A549 (cell line): ENCODE results near the gene DYNLT4. TPM values are rescaled to one million over a fixed set of nuclear protein-coding genes. Genes with fewer than 3 reads are reported as not detected.
A peak's percentile ranks its signal among the peaks of the same experiment; 100 is the strongest.

Experiments
- ATAC-seq, 2 experiments: fragments of 200-7000 bp in 1 of 2; fragments of >200 bp in 1 of 2; cut with Nextera tagmentation in 1 of 2; cut with Tn5 transposase in 1 of 2; 3 replicates each; pipeline versions ENCODE4 v1.8.0 to v1.9.1; 2018 to 2020; ENCODE audit warnings: mild to moderate bottlenecking in 1 of 2, moderate library complexity in 1 of 2
- CTCF ChIA-PET: fragments of 300-600 bp; sonication (Branson Sonifier 250); formaldehyde crosslinking; extraction: SDS; loops from one replicate; lab custom pipeline; 2021; ENCODE audit warnings: antibody characterized with exemption, inconsistent platforms; lab: Yijun Ruan, JAX
- POLR2A ChIA-PET: fragments of 350-600 bp; formaldehyde crosslinking; extraction: SDS; loops from one replicate; lab custom pipeline; 2021; ENCODE audit warnings: antibody characterized with exemption, inconsistent platforms; lab: Yijun Ruan, JAX
- DNase-seq, 2 experiments: peaks; one replicate each; pipeline versions ENCODE4 v3.0.0 to v3.0.0-alpha.2; 2011 to 2016; ENCODE audit warnings: low read depth in 1 of 2, low spot score in 1 of 2
- FAIRE-seq: peaks from 2 replicates; lab custom pipeline; 2011; peaks lifted over from hg19 to GRCh38; lab: Jason Lieb, UNC
- H3K27ac ChIP-seq, 2 experiments: fragments of >200 bp; sonication (Bioruptor Twin); formaldehyde crosslinking; 3 replicates each; pipeline ENCODE4 v1.5.1; 2016 to 2017
- H3K4me1 ChIP-seq: fragments of >200 bp; sonication (Bioruptor Twin); formaldehyde crosslinking; 3 replicates; pipeline ENCODE4 v1.6.1; 2016
- H3K4me2 ChIP-seq: fragments of >200 bp; sonication (Bioruptor Twin); formaldehyde crosslinking; 3 replicates; pipeline ENCODE4 v1.6.1; 2016
- H3K4me3 ChIP-seq: fragments of >200 bp; sonication (Bioruptor Twin); formaldehyde crosslinking; 3 replicates; pipeline ENCODE4 v1.5.1; 2016
- H3K9me3 ChIP-seq: fragments of >200 bp; sonication (Bioruptor Twin); formaldehyde crosslinking; 3 replicates; pipeline ENCODE4 v1.6.1; 2016
- CHD4 ChIP-seq: fragments of 200-600 bp; sonication (generic); IDR thresholded peaks from 2 replicates; pipeline ENCODE4 v1.6.1; 2016; ENCODE audit warnings: antibody characterized with exemption, mild to moderate bottlenecking, borderline replicate concordance
- EHF ChIP-seq: fragments of 250-450 bp; sonication (Bioruptor Pico); IDR thresholded peaks from 2 replicates; pipeline ENCODE4 v1.5.0; 2020; ENCODE audit warnings: mild to moderate bottlenecking
- EP300 ChIP-seq, 2 experiments: fragments of >200 bp; sonication (Bioruptor Twin); formaldehyde crosslinking; IDR thresholded peaks; 2 replicates in 1 of 2; 3 replicates in 1 of 2; pipeline ENCODE4 v1.6.1; 2016 to 2017
- ESRRA ChIP-seq: fragments of 150-350 bp; IDR thresholded peaks from 2 replicates; pipeline ENCODE4 v1.6.1; 2014; ENCODE audit warnings: mild to moderate bottlenecking, low read length, borderline replicate concordance
- FOSB ChIP-seq: fragments of 250-450 bp; sonication (Bioruptor Pico); IDR thresholded peaks from 2 replicates; pipeline ENCODE4 v1.5.0; 2020; ENCODE audit warnings: mild to moderate bottlenecking, moderate library complexity
- FOSL2 ChIP-seq, 2 experiments: fragments of 450-650 bp in 1 of 2; fragments of >200 bp in 1 of 2; sonication (Bioruptor Twin) in 1 of 2; formaldehyde crosslinking; IDR thresholded peaks; 2 replicates each; pipeline versions ENCODE4 v1.5.0 to v1.6.1; 2016 to 2020; ENCODE audit warnings: mild to moderate bottlenecking in 1 of 2, moderate library complexity in 1 of 2
- HES2 ChIP-seq: fragments of >200 bp; sonication (Bioruptor Twin); formaldehyde crosslinking; IDR thresholded peaks from 2 replicates; pipeline ENCODE4 v1.6.1; 2016
- HEYL ChIP-seq: fragments of 250-450 bp; sonication (Bioruptor Pico); IDR thresholded peaks from 2 replicates; pipeline ENCODE4 v1.8.0; 2021; ENCODE audit warnings: mild to moderate bottlenecking, moderate library complexity
- HOXB13 ChIP-seq: fragments of 250-450 bp; sonication (Bioruptor Pico); IDR thresholded peaks from 2 replicates; pipeline ENCODE4 v1.5.0; 2020; ENCODE audit warnings: low read depth, mild to moderate bottlenecking, moderate library complexity
- HOXB5 ChIP-seq: fragments of 250-450 bp; sonication (Bioruptor Pico); IDR thresholded peaks from 2 replicates; pipeline ENCODE4 v1.5.0; 2020; ENCODE audit warnings: mild to moderate bottlenecking, moderate library complexity
- KDM1A ChIP-seq: fragments of 200-600 bp; sonication (generic); IDR thresholded peaks from 2 replicates; pipeline ENCODE4 v1.6.1; 2016; ENCODE audit warnings: low read depth, mild to moderate bottlenecking
- MYC ChIP-seq: IDR thresholded peaks from 2 replicates; pipeline ENCODE4 v1.6.1; 2012; ENCODE audit warnings: mild to moderate bottlenecking, inconsistent platforms, low read length, improper control_type of control experiment, borderline replicate concordance
- NPAS2 ChIP-seq: fragments of 250-450 bp; sonication (Bioruptor Pico); IDR thresholded peaks from 2 replicates; pipeline ENCODE4 v1.8.0; 2022; ENCODE audit warnings: mild to moderate bottlenecking, moderate library complexity, borderline replicate concordance
- PHF8 ChIP-seq: fragments of 200-600 bp; sonication (generic); IDR thresholded peaks from 2 replicates; pipeline ENCODE4 v1.6.1; 2016; ENCODE audit warnings: low read depth, mild to moderate bottlenecking, antibody characterized with exemption, moderate library complexity, borderline replicate concordance
- POLR2A ChIP-seq: IDR thresholded peaks from 2 replicates; pipeline ENCODE4 v1.6.1; 2012; ENCODE audit warnings: mild to moderate bottlenecking, low read length
- POLR2AphosphoS2 ChIP-seq: conservative IDR thresholded peaks from 2 replicates; pipeline ENCODE4 v1.6.1; 2012; ENCODE audit warnings: low read length, improper control_type of control experiment, inconsistent platforms
- RAD21 ChIP-seq, 2 experiments: fragments of >200 bp in 1 of 2; sonication (Bioruptor Twin) in 1 of 2; formaldehyde crosslinking in 1 of 2; IDR thresholded peaks in 1 of 2; conservative IDR thresholded peaks in 1 of 2; 2 replicates in 1 of 2; 3 replicates in 1 of 2; pipeline ENCODE4 v1.6.1; 2012 to 2018; ENCODE audit warnings: inconsistent platforms in 1 of 2
- RARB ChIP-seq: fragments of 250-450 bp; sonication (Bioruptor Pico); IDR thresholded peaks from 2 replicates; pipeline ENCODE4 v1.8.0; 2021; ENCODE audit warnings: mild to moderate bottlenecking, moderate library complexity
- RCOR1 ChIP-seq: fragments of 150-350 bp; IDR thresholded peaks from 2 replicates; pipeline ENCODE4 v1.6.1; 2014; ENCODE audit warnings: antibody characterized with exemption, low read length, low read depth
- RFX5 ChIP-seq: fragments of 450-650 bp; IDR thresholded peaks from 2 replicates; pipeline ENCODE4 v1.7.1; 2014; ENCODE audit warnings: antibody characterized with exemption, mild to moderate bottlenecking, moderate library complexity
- RNF2 ChIP-seq: fragments of 200-600 bp; sonication (generic); IDR thresholded peaks from 2 replicates; pipeline ENCODE4 v1.6.1; 2016; ENCODE audit warnings: low read depth, mild to moderate bottlenecking, antibody characterized with exemption, moderate library complexity, borderline replicate concordance
- SREBF2 ChIP-seq: fragments of 450-650 bp; IDR thresholded peaks from 2 replicates; pipeline ENCODE4 v1.6.1; 2014; ENCODE audit warnings: mild to moderate bottlenecking, moderate library complexity
- TFCP2L1 ChIP-seq: fragments of 250-450 bp; sonication (Bioruptor Pico); IDR thresholded peaks from 2 replicates; pipeline ENCODE4 v1.5.0; 2021; ENCODE audit warnings: mild to moderate bottlenecking
- TP53 ChIP-seq: fragments of 250-450 bp; sonication (Bioruptor Pico); IDR thresholded peaks from 2 replicates; pipeline ENCODE4 v1.5.0; 2021; ENCODE audit warnings: mild to moderate bottlenecking, moderate library complexity
- ZC3H11A ChIP-seq: fragments of 450-650 bp; IDR thresholded peaks from 2 replicates; pipeline ENCODE4 v1.6.1; 2014; ENCODE audit warnings: antibody characterized with exemption, mild to moderate bottlenecking
- ZSCAN20 ChIP-seq: fragments of 250-450 bp; sonication (Bioruptor Pico); IDR thresholded peaks from 2 replicates; pipeline ENCODE4 v1.8.0; 2022; ENCODE audit warnings: mild to moderate bottlenecking, moderate library complexity
- WGBS: methylation state at CpG from one replicate; pipeline ENCODE4 v1.1.6; 2017; ENCODE audit errors: missing lambda C conversion rate; 5-methylcytosine and 5-hydroxymethylcytosine counted together
- polyA plus RNA-seq, 4 experiments: library from polyadenylated mRNA; depleted of rRNA in 3 of 4; stranded (reverse); fragments of >200 nt; fragmentation: RNase III in 1 of 4; extraction: RNeasy Plus Mini Kit Qiagen cat#74134 plus additional on column Dnase treatment in 1 of 4; gene quantifications; 2 replicates in 3 of 4; 3 replicates in 1 of 4; pipeline ENCODE4 v1.2.3, GENCODE V29; 2011 to 2017
- TF ChIP-seq, protein P1 (sequence below): fragments of 150-350 bp; IDR thresholded peaks from 2 replicates; pipeline ENCODE4 v1.6.1; 2014; ENCODE audit warnings: low read depth, mild to moderate bottlenecking, low read length
- TF ChIP-seq, protein P2 (sequence below): fragments of 250-450 bp; sonication (Bioruptor Pico); IDR thresholded peaks from 2 replicates; pipeline ENCODE4 v1.5.0; 2021; ENCODE audit warnings: mild to moderate bottlenecking, moderate library complexity, borderline replicate concordance
- TF ChIP-seq, protein P3 (sequence below): IDR thresholded peaks from 2 replicates; pipeline ENCODE4 v1.6.1; 2012; ENCODE audit warnings: low read depth, borderline replicate concordance
- TF ChIP-seq, protein P4 (sequence below): fragments of 450-650 bp; IDR thresholded peaks from 2 replicates; pipeline ENCODE4 v1.6.1; 2014; ENCODE audit warnings: antibody characterized with exemption
- TF ChIP-seq, protein P5 (sequence below): IDR thresholded peaks from 2 replicates; pipeline ENCODE4 v1.6.1; 2012

DYNLT4 gene
- polyA plus RNA-seq, 2 of the 4 experiments (the other 2 are of a cell fraction): 0.12 to 0.21 TPM

DNA sequence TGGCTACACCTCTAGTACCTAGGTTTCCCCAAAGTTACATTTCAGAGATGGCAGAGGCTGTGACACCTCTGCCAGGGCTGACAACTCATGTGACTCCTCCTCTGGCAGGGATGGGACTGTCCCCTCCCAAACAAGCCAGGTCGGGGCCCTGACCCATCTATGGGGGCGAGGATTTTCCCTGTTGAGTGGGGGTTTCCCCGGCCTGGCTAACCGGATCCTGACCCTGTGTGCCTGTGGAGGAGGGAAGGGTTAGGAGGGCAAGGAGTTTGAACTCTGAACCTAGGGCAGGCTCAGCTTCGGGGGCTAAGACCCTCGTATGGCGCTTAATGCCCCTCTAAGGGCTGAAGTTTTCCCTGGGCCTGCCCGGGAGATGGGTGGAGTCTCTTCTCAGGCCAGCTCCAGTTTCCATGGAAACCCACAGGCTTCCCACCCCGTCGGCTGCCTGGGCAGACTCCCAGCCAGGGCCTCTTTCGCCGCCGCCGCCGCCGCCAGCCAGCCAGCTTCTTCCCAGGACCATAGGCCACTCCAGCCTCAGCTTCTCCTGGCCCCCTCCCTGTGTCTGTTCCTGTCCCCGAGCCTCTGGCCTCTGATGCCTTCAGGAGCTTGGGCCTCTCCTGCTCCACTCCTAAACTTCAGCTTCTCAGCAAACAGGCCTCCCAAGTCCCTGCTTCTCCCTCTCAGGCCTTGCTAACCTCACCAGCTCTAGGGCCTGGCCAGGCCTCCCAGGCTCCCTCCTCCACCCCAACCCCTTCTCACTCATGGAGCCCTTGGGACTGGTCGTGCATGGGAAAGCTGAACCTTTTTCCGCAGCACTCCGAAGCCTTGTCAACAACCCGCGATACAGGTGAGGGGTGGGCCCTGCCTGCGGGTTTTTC, 1.1 kb upstream of the DYNLT4 start, which contains the start of gene BTBD19 (continued):
- no peak for TF ChIP-seq FOSL2 (IDR thresholded peaks at IDR 0.05)
- no peak for TF ChIP-seq FOSL2 (CRISPR knock-in tag; IDR thresholded peaks at IDR 0.05)

GRCh38 chr1:44807364-44808062, 362 bp upstream of the DYNLT4 start:
- Histone ChIP-seq H3K4me2 (peak overlapping the region; percentile 81), H3K4me3 (0 out of 3 replicates have a peak overlapping the region, but pooled peaks have one; percentile 14), H3K9me3 (no peaks in the 10 kb centered on the region), H3K4me1 (peaks cover 80% of the 10 kb centered on the region), H3K27ac (peak overlapping the region; percentile 98 to 99)
- FAIRE-seq (no peak), ATAC-seq (peak; percentile 77 to 80), DNase-seq (peak; percentile 90 to 97)
- CTCF ChIA-PET: interaction anchor here (0.6 to 1.4 kb wide), 4 partner anchors 9 to 68 kb away, joined by 3 to 4 read pairs (median 4); no protein-coding TSS in a partner anchor
- under 1% methylated on average over 13 of the region's 16 CpGs for WGBS
- POLR2A ChIA-PET: interaction anchor here (1.2 to 3.9 kb wide), 6 partner anchors 7 to 714 kb away, joined by 3 to 57 read pairs (median 9); partner anchors contain the start of genes PLK3, PRDX1, RNU5D-1 and RPS8
- TF ChIP-seq ESRRA (peak; percentile 72; the same call in 1 of the 2 replicates), PHF8 (no peak), TFCP2L1 (CRISPR knock-in tag) (no peak), HOXB5 (CRISPR knock-in tag) (peak; percentile 59; the same call in 1 of the 2 replicates), HEYL (CRISPR knock-in tag) (no peak), RAD21 (conservative IDR thresholded peaks at IDR 0.05 in 1 of 2, IDR thresholded peaks at IDR 0.05 in 1 of 2) (no peak; a peak in 1 of 5 replicates), ZSCAN20 (CRISPR knock-in tag) (0 out of 2 replicates have a peak, but pooled peaks have one; percentile 68), TP53 (CRISPR knock-in tag) (peak; percentile 47; the same call in 1 of the 2 replicates), RFX5 (peak; percentile 94), RARB (0 out of 2 replicates have a peak, but pooled peaks have one; percentile 13), KDM1A (no peak), EHF (peak; percentile 72; the same call in 1 of the 2 replicates), ZC3H11A (no peak), EP300 (IDR thresholded peaks at IDR 0.05) (peak in 1 of 2 experiments; percentile 64; a peak in 2 of 5 replicates), FOSB (CRISPR knock-in tag) (peak; percentile 81; the same call in 1 of the 2 replicates), HES2 (no peak), CHD4 (no peak), RNF2 (no peak), MYC (peak; percentile 54; the same call in 1 of the 2 replicates), NPAS2 (CRISPR knock-in tag) (no peak), HOXB13 (peak; percentile 82), RCOR1 (no peak), SREBF2 (no peak), POLR2AphosphoS2 (no peak), POLR2A (no peak; the same call in 1 of the 2 replicates)
- TF ChIP-seq, protein P1, sequence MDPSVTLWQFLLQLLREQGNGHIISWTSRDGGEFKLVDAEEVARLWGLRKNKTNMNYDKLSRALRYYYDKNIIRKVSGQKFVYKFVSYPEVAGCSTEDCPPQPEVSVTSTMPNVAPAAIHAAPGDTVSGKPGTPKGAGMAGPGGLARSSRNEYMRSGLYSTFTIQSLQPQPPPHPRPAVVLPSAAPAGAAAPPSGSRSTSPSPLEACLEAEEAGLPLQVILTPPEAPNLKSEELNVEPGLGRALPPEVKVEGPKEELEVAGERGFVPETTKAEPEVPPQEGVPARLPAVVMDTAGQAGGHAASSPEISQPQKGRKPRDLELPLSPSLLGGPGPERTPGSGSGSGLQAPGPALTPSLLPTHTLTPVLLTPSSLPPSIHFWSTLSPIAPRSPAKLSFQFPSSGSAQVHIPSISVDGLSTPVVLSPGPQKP: no peak
- TF ChIP-seq, protein P2, sequence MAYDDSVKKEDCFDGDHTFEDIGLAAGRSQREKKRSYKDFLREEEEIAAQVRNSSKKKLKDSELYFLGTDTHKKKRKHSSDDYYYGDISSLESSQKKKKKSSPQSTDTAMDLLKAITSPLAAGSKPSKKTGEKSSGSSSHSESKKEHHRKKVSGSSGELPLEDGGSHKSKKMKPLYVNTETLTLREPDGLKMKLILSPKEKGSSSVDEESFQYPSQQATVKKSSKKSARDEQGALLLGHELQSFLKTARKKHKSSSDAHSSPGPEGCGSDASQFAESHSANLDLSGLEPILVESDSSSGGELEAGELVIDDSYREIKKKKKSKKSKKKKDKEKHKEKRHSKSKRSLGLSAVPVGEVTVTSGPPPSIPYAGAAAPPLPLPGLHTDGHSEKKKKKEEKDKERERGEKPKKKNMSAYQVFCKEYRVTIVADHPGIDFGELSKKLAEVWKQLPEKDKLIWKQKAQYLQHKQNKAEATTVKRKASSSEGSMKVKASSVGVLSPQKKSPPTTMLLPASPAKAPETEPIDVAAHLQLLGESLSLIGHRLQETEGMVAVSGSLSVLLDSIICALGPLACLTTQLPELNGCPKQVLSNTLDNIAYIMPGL (CRISPR knock-in tag): no peak
- TF ChIP-seq, protein P3, sequence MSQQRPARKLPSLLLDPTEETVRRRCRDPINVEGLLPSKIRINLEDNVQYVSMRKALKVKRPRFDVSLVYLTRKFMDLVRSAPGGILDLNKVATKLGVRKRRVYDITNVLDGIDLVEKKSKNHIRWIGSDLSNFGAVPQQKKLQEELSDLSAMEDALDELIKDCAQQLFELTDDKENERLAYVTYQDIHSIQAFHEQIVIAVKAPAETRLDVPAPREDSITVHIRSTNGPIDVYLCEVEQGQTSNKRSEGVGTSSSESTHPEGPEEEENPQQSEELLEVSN: peak; percentile 88
- TF ChIP-seq, protein P4, sequence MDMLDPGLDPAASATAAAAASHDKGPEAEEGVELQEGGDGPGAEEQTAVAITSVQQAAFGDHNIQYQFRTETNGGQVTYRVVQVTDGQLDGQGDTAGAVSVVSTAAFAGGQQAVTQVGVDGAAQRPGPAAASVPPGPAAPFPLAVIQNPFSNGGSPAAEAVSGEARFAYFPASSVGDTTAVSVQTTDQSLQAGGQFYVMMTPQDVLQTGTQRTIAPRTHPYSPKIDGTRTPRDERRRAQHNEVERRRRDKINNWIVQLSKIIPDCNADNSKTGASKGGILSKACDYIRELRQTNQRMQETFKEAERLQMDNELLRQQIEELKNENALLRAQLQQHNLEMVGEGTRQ: no peak
- TF ChIP-seq, protein P5, sequence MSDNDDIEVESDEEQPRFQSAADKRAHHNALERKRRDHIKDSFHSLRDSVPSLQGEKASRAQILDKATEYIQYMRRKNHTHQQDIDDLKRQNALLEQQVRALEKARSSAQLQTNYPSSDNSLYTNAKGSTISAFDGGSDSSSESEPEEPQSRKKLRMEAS: peak; percentile 97
